Parathyroid adenoma (tissue), 2 donors: ENCODE data around the gene C11orf54.

Source experiments
- H2AFZ ChIP-seq: fragments of 300-600 bp; sonication (generic); one replicate; pipeline ENCODE4 v1.7.0; 2017; ENCODE audit warnings: antibody characterized with exemption, mild to moderate bottlenecking
- H3K27ac ChIP-seq: fragments of 300-600 bp; sonication (generic); one replicate; pipeline ENCODE4 v1.7.0; 2017
- H3K27me3 ChIP-seq: fragments of 300-600 bp; sonication (generic); one replicate; pipeline ENCODE4 v1.7.0; 2017; ENCODE audit warnings: low read length; ENCODE audit not compliant: control insufficient read depth, insufficient read depth
- H3K36me3 ChIP-seq: fragments of 300-600 bp; sonication (generic); one replicate; pipeline ENCODE4 v1.7.0; 2017; ENCODE audit warnings: low read length; ENCODE audit not compliant: control insufficient read depth, insufficient read depth
- H3K4me1 ChIP-seq: fragments of 300-600 bp; sonication (generic); one replicate; pipeline ENCODE4 v1.7.0; 2017; ENCODE audit warnings: control low read depth
- H3K4me2 ChIP-seq: fragments of 300-600 bp; sonication (generic); one replicate; pipeline ENCODE4 v1.7.0; 2017; ENCODE audit warnings: low read length
- H3K4me3 ChIP-seq: fragments of 300-600 bp; sonication (generic); one replicate; pipeline ENCODE4 v1.7.0; 2017; ENCODE audit warnings: low read depth, low read length
- H3K79me2 ChIP-seq: fragments of 300-600 bp; sonication (generic); one replicate; pipeline ENCODE4 v1.7.0; 2017; ENCODE audit warnings: control low read depth
- H3K9ac ChIP-seq: fragments of 300-600 bp; sonication (generic); one replicate; pipeline ENCODE4 v1.7.0; 2017; ENCODE audit warnings: mild to moderate bottlenecking
- H3K9me3 ChIP-seq: fragments of 300-600 bp; sonication (generic); one replicate; pipeline ENCODE4 v1.7.0; 2017; ENCODE audit warnings: low read length; ENCODE audit not compliant: control insufficient read depth
- CTCF ChIP-seq: fragments of 300-600 bp; sonication (generic); IDR thresholded peaks from one replicate; pipeline ENCODE4 v1.7.0; 2017; ENCODE audit warnings: antibody characterized with exemption, mild to moderate bottlenecking
- donor health status: primary hyperparathyroidism.

Gene C11orf54

DNA sequence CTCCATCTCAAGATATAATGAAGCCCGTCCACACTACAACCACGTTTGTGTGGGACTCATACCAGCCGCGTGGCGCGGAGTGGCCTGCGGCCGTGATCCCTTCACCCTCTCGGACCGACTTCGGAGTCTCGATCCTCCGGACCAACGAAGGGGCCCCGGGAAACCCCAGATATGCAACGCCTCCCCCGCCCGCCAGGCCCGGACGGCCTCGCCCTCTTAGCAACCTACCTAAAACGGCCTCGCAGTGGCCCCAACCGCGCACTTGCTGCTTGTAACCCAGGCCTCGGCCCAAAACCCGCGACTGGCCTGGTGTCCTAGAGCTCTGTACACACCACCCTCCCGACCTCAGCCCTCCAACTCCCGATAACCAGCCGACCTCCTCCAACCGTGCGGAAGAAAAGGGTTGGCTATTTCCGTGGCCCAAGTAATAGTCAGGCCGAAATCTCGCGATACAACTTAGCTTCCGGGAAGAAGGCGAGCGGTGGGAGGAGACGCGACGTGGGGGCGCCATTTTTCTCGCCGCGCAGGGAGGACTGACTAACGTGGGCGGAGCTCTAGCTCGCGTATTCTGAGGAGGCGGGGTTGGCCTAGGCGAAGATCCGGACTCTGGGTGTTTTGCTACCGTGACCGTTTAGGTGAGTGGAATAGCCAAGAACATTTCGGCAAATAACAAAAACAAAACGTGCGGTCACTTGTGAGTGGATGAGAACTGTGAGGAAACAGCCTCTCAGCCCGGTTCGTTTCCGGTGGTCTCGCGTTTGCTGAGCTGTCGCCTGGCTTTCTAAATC, at the start of gene C11orf54, which contains the start of gene TAF1D:
TSS of gene C11orf54 (plus strand) at position 579 of the 788 bp plus-strand sequence. CDS start 5,722 bp downstream, outside the sequence.
TSS of gene TAF1D (minus strand) at position 402 of the 788 bp plus-strand sequence. CDS start 2,191 bp downstream, outside the sequence.
- peak within 1 kb of the TSS; percentile 89 for H2AFZ ChIP-seq
- H3K27me3 ChIP-seq: no peaks in the 10 kb centered on the region
- H3K36me3 ChIP-seq: no peaks in the 10 kb centered on the region
- peaks cover 6% of the 10 kb centered on the region for H3K79me2 ChIP-seq
- H3K4me3 ChIP-seq: peak within 1 kb of the TSS; percentile 87
- H3K9ac ChIP-seq: peak within 1 kb of the TSS; percentile 46
- H3K4me1 ChIP-seq: peaks cover 8% of the 10 kb centered on the region
- no peak for TF ChIP-seq CTCF
- H3K27ac ChIP-seq: peak within 1 kb of the TSS; percentile 88
- peak within 1 kb of the TSS; percentile 91 for H3K4me2 ChIP-seq
- H3K9me3 ChIP-seq: no peaks in the 10 kb centered on the region

GRCh38 chr11:93694109-93694508, 47.4 kb upstream of the C11orf54 start:
- Histone ChIP-seq H3K9me3 (no peaks in the 10 kb centered on the region), H3K27me3 (no peaks in the 10 kb centered on the region), H3K4me2 (no peak overlapping the region), H3K9ac (no peak overlapping the region), H2AFZ (no peak overlapping the region), H3K4me1 (no peaks in the 10 kb centered on the region), H3K27ac (no peak overlapping the region), H3K79me2 (no peaks in the 10 kb centered on the region), H3K4me3 (no peak overlapping the region), H3K36me3 (no peaks in the 10 kb centered on the region)
- TF ChIP-seq CTCF: no peak

- Histone ChIP-seq H3K9me3 (no peaks in the 10 kb centered on the region), H3K27me3 (no peaks in the 10 kb centered on the region), H3K4me1 (no peaks in the 10 kb centered on the region), H3K9ac (no peak overlapping the region), H3K4me3 (no peak overlapping the region), H2AFZ (no peak overlapping the region), H3K4me2 (no peak overlapping the region), H3K36me3 (no peaks in the 10 kb centered on the region), H3K79me2 (no peaks in the 10 kb centered on the region), H3K27ac (no peak overlapping the region)
- no peak for TF ChIP-seq CTCF
Observed at GRCh38 chr11:93694557-93694956, 46.9 kb upstream of the C11orf54 start.

- Histone ChIP-seq H3K79me2 (no peaks in the 10 kb centered on the region), H3K4me2 (no peak overlapping the region), H3K36me3 (no peaks in the 10 kb centered on the region), H3K27me3 (no peaks in the 10 kb centered on the region), H3K4me1 (no peaks in the 10 kb centered on the region), H3K4me3 (no peak overlapping the region), H3K9ac (no peak overlapping the region), H3K9me3 (no peaks in the 10 kb centered on the region), H3K27ac (no peak overlapping the region), H2AFZ (no peak overlapping the region)
- no peak for TF ChIP-seq CTCF
Observed at GRCh38 chr11:93697611-93698010, 43.9 kb upstream of the C11orf54 start.

- Histone ChIP-seq H3K9ac (no peak overlapping the region), H3K36me3 (no peaks in the 10 kb centered on the region), H3K79me2 (no peaks in the 10 kb centered on the region), H3K27me3 (no peaks in the 10 kb centered on the region), H3K9me3 (no peaks in the 10 kb centered on the region), H3K4me3 (no peak overlapping the region), H3K4me1 (no peaks in the 10 kb centered on the region), H3K4me2 (no peak overlapping the region), H2AFZ (no peak overlapping the region), H3K27ac (no peak overlapping the region)
- TF ChIP-seq CTCF: no peak
Observed at GRCh38 chr11:93700830-93701229, 40.6 kb upstream of the C11orf54 start.
